ENCODE data around the gene PERM1. TPM values are rescaled to one million over a fixed set of nuclear protein-coding genes. Genes with fewer than 3 reads are reported as not detected.

The PERM1 gene
- total and polyA plus RNA-seq, 9 of the 15 experiments (the other 6 are each of a cell fraction or from before 2014, with no cell fraction given) = not detected

GRCh38 chr1:940107-941014 lies 41.5 kb downstream of the PERM1 start (continued):
- 0 out of 2 replicates have a peak, but pooled peaks have one; percentile 56 for TF ChIP-seq SIN3B (IDR thresholded peaks at IDR 0.05; ENCODE audit: low read depth)
- TF ChIP-seq, protein P1, sequence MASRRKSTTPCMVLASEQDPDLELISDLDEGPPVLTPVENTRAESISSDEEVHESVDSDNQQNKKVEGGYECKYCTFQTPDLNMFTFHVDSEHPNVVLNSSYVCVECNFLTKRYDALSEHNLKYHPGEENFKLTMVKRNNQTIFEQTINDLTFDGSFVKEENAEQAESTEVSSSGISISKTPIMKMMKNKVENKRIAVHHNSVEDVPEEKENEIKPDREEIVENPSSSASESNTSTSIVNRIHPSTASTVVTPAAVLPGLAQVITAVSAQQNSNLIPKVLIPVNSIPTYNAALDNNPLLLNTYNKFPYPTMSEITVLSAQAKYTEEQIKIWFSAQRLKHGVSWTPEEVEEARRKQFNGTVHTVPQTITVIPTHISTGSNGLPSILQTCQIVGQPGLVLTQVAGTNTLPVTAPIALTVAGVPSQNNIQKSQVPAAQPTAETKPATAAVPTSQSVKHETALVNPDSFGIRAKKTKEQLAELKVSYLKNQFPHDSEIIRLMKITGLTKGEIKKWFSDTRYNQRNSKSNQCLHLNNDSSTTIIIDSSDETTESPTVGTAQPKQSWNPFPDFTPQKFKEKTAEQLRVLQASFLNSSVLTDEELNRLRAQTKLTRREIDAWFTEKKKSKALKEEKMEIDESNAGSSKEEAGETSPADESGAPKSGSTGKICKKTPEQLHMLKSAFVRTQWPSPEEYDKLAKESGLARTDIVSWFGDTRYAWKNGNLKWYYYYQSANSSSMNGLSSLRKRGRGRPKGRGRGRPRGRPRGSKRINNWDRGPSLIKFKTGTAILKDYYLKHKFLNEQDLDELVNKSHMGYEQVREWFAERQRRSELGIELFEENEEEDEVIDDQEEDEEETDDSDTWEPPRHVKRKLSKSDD (conservative IDR thresholded peaks at IDR 0.05; ENCODE audit: low read length) = no peak
- TF ChIP-seq, protein P2, sequence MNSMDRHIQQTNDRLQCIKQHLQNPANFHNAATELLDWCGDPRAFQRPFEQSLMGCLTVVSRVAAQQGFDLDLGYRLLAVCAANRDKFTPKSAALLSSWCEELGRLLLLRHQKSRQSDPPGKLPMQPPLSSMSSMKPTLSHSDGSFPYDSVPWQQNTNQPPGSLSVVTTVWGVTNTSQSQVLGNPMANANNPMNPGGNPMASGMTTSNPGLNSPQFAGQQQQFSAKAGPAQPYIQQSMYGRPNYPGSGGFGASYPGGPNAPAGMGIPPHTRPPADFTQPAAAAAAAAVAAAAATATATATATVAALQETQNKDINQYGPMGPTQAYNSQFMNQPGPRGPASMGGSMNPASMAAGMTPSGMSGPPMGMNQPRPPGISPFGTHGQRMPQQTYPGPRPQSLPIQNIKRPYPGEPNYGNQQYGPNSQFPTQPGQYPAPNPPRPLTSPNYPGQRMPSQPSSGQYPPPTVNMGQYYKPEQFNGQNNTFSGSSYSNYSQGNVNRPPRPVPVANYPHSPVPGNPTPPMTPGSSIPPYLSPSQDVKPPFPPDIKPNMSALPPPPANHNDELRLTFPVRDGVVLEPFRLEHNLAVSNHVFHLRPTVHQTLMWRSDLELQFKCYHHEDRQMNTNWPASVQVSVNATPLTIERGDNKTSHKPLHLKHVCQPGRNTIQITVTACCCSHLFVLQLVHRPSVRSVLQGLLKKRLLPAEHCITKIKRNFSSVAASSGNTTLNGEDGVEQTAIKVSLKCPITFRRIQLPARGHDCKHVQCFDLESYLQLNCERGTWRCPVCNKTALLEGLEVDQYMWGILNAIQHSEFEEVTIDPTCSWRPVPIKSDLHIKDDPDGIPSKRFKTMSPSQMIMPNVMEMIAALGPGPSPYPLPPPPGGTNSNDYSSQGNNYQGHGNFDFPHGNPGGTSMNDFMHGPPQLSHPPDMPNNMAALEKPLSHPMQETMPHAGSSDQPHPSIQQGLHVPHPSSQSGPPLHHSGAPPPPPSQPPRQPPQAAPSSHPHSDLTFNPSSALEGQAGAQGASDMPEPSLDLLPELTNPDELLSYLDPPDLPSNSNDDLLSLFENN (IDR thresholded peaks at IDR 0.05; ENCODE audit: low read depth in 2 of 2, low read length in 2 of 2) = no peak
- 0 out of 2 replicates have a peak, but pooled peaks have one; percentile 27 for TF ChIP-seq ESRRA (IDR thresholded peaks at IDR 0.05; ENCODE audit: borderline replicate concordance, low read depth)
- TF ChIP-seq NFIC (IDR thresholded peaks at IDR 0.05) = peak; percentile 61; the same call in 1 of the 2 replicates
- TF ChIP-seq, protein P3, sequence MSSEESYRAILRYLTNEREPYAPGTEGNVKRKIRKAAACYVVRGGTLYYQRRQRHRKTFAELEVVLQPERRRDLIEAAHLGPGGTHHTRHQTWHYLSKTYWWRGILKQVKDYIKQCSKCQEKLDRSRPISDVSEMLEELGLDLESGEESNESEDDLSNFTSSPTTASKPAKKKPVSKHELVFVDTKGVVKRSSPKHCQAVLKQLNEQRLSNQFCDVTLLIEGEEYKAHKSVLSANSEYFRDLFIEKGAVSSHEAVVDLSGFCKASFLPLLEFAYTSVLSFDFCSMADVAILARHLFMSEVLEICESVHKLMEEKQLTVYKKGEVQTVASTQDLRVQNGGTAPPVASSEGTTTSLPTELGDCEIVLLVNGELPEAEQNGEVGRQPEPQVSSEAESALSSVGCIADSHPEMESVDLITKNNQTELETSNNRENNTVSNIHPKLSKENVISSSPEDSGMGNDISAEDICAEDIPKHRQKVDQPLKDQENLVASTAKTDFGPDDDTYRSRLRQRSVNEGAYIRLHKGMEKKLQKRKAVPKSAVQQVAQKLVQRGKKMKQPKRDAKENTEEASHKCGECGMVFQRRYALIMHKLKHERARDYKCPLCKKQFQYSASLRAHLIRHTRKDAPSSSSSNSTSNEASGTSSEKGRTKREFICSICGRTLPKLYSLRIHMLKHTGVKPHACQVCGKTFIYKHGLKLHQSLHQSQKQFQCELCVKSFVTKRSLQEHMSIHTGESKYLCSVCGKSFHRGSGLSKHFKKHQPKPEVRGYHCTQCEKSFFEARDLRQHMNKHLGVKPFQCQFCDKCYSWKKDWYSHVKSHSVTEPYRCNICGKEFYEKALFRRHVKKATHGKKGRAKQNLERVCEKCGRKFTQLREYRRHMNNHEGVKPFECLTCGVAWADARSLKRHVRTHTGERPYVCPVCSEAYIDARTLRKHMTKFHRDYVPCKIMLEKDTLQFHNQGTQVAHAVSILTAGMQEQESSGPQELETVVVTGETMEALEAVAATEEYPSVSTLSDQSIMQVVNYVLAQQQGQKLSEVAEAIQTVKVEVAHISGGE (CRISPR knock-in tag; IDR thresholded peaks at IDR 0.05) = 0 out of 6 replicates have a peak, but pooled peaks of 1 of the 3 experiments have one; percentile 38
- no peak for TF ChIP-seq KDM5B (IDR thresholded peaks at IDR 0.05; ENCODE audit: insufficient replicate concordance, low read depth, low read length)
- TF ChIP-seq RB1 (IDR thresholded peaks at IDR 0.05; ENCODE audit: low read depth) = peak; percentile 62
- peak; percentile 7; the same call in 1 of the 2 replicates for TF ChIP-seq TFAP4 (CRISPR knock-in tag; IDR thresholded peaks at IDR 0.05; ENCODE audit: borderline replicate concordance)
- TF ChIP-seq UBTF (IDR thresholded peaks at IDR 0.05; ENCODE audit: borderline replicate concordance in 1 of 2, low read depth in 2 of 2, low read length in 2 of 2) = peak; percentile 47 to 48; a peak in 2 of 4 replicates

All from K562 (cell line).